T-helper 2 cell treated with Interferon-gamma antibody and Interleukin-4, amounts not matched to agents 5 μg/mL and 100 μg/mL, for 36 hours (primary cell): ENCODE measurements around the gene AIDA.
"Not testable (repeated sequence)": the region's sequence is repeated elsewhere in the genome, so short reads cannot be mapped to it uniquely, and the experiment has no call there.

Source experiments
- DNase-seq: peaks from one replicate; pipeline ENCODE4 v3.0.0; 2021; ENCODE audit warnings: low spot score
- H3K27ac Mint-ChIP-seq: one replicate; pipeline ENCODE4 v1.8.0; 2021; ENCODE audit warnings: mild to moderate bottlenecking, mixed read lengths
- H3K27me3 Mint-ChIP-seq: one replicate; pipeline ENCODE4 v1.8.0; 2021; ENCODE audit warnings: low read depth, mixed read lengths
- H3K36me3 Mint-ChIP-seq: one replicate; pipeline ENCODE4 v1.8.0; 2021; ENCODE audit warnings: low read depth, mixed read lengths
- H3K4me1 Mint-ChIP-seq: one replicate; pipeline ENCODE4 v1.8.0; 2021; ENCODE audit warnings: low read depth, mixed read lengths
- H3K4me3 Mint-ChIP-seq: one replicate; pipeline ENCODE4 v1.8.0; 2022; ENCODE audit warnings: mild to moderate bottlenecking, moderate library complexity, mixed read lengths
- H3K9me3 Mint-ChIP-seq: one replicate; pipeline ENCODE4 v1.8.0; 2021; ENCODE audit warnings: mixed read lengths

AIDA gene

DNA sequence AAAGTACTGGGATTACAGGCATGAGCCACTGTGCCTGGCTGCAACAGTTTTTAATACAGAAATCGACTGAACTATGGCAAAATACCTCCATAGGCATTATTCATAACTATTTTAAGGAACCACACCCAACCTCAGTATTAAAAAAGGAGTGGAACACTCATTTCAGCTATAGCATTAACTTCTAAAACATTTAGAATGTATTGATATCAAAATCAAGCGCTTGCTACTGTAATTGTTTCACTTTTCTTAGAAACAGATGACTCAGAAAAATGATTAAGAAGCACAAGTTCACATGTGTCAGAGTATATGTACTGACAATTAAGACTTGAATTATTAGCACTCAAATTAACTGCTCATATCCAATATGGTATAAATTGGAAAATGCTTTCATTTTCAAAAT, 15.1 kb downstream of the AIDA start:
- Mint-ChIP-seq H3K27ac (no peak overlapping the region), H3K4me3 (no peak overlapping the region), H3K36me3 (peaks cover 23% of the 10 kb centered on the region), H3K27me3 (no peaks in the 10 kb centered on the region), H3K9me3 (no peaks in the 10 kb centered on the region), H3K4me1 (no peaks in the 10 kb centered on the region)
- DNase-seq = no peak

DNA sequence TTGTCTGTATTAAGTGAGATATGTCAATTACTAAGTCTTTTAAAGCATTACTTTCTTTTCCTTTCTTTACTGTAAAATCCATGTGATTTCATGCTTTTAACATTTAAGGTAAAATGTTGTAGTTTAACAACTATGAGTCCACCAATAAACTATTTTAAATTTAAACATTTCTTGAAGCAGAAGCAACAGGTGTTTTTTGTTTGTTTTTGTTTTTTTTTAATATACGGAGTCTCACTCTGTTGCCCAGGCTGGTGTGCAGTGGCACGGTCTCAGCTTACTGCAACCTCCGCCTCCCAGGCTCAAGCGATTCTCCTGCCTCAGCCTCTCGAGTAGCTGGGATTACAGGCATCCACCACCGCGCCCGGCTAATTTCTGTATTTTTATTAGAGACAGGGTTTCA, 15.6 kb downstream of the AIDA start:
- no peak overlapping the region for H3K4me3 Mint-ChIP-seq

GRCh38 chr1:222694927-222695326, 17.4 kb downstream of the AIDA start:
- DNase-seq = no peak
- no peaks in the 10 kb centered on the region for H3K4me1 Mint-ChIP-seq
- H3K9me3 Mint-ChIP-seq = no peaks in the 10 kb centered on the region
- no peaks in the 10 kb centered on the region for H3K27me3 Mint-ChIP-seq
- peaks cover 17% of the 10 kb centered on the region for H3K36me3 Mint-ChIP-seq
- H3K4me3 Mint-ChIP-seq = no peak overlapping the region
- H3K27ac Mint-ChIP-seq = no peak overlapping the region

More for the DNA sequence above, 15.6 kb downstream of the AIDA start:
- Mint-ChIP-seq H3K27ac (no peak overlapping the region), H3K9me3 (no peaks in the 10 kb centered on the region), H3K4me1 (no peaks in the 10 kb centered on the region), H3K27me3 (no peaks in the 10 kb centered on the region), H3K36me3 (peaks cover 23% of the 10 kb centered on the region)
- DNase-seq = no peak

DNA sequence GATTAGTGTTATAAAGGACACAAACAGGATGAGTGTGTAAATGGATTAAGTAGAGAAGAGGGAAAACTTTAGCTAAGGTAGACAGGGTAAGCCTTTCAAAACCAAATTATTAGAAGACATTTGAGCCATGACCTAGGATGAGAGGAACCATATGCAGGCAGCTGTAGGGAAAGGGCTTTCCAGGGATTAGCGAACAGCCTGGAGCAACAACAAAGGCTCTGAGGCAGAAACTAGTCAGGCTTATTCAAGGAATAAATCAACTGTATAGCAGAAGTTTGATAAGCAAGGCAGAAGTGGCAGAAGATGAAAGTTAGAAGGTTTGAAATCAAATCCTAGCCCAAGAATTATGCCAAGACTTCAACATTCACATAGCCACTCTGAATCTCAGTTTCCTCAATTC, 21.3 kb downstream of the AIDA start:
- H3K27me3 Mint-ChIP-seq = no peaks in the 10 kb centered on the region
- peaks cover 22% of the 10 kb centered on the region for H3K36me3 Mint-ChIP-seq
- H3K9me3 Mint-ChIP-seq = no peaks in the 10 kb centered on the region
- H3K4me3 Mint-ChIP-seq = no peak overlapping the region
- no peak for DNase-seq
- no peaks in the 10 kb centered on the region for H3K4me1 Mint-ChIP-seq
- H3K27ac Mint-ChIP-seq = no peak overlapping the region

DNA sequence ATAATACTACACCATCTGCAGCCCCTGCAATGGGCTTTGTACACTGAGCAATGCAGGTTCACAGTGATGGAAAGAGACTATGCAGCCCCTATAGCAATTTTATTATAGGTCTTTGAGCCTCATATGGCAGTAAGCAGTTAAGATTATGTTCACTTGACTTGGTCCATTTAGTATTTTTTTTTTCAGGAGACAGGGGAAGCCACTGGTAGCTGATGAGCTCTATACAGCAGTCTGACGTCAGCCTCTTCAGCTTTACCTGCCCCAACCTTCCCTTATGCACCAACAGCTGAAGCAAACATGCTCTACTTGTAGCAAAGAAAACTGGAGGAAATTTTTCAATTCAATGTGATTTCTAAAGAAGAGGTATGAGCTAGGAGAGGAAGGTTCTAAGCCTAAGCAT, 32.2 kb downstream of the AIDA start:
- Mint-ChIP-seq H3K4me1 (no peaks in the 10 kb centered on the region), H3K9me3 (no peaks in the 10 kb centered on the region), H3K4me3 (no peak overlapping the region), H3K27ac (no peak overlapping the region), H3K36me3 (peaks cover 21% of the 10 kb centered on the region), H3K27me3 (no peaks in the 10 kb centered on the region)
- DNase-seq = no peak

GRCh38 chr1:222670110-222670509, 42.2 kb downstream of the AIDA start:
- no peaks in the 10 kb centered on the region for H3K9me3 Mint-ChIP-seq
- H3K36me3 Mint-ChIP-seq = peaks cover 58% of the 10 kb centered on the region
- no peak overlapping the region for H3K4me3 Mint-ChIP-seq
- no peak for DNase-seq
- no peak overlapping the region for H3K27ac Mint-ChIP-seq
- no peaks in the 10 kb centered on the region for H3K27me3 Mint-ChIP-seq
- H3K4me1 Mint-ChIP-seq = peaks cover 7% of the 10 kb centered on the region

DNA sequence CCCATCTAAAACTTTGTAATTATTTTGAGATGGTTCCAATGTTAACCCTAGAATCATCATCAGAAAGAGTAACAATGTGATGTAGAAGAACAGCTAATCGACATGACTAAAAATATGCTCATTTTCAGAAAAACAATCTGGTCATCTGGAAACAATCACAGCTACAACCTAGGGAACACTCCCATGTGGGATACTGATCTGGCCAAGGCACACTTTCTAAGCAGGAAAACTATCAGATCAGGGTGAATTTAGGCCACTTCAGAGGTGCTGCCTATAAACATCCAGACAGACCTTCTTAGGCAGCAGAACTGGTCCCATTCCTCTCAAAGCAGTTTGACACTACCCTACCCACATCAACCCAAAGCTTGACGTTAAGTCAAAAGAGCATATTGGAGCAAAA, 43.2 kb downstream of the AIDA start:
- not testable (repeated sequence) for H3K27ac Mint-ChIP-seq, DNase-seq, H3K4me3 Mint-ChIP-seq, H3K27me3 Mint-ChIP-seq, H3K4me1 Mint-ChIP-seq, H3K9me3 Mint-ChIP-seq
- peaks cover 60% of the 10 kb centered on the region for H3K36me3 Mint-ChIP-seq

- H3K9me3 Mint-ChIP-seq, H3K27me3 Mint-ChIP-seq, H3K4me3 Mint-ChIP-seq, DNase-seq, H3K4me1 Mint-ChIP-seq, H3K27ac Mint-ChIP-seq: not testable (repeated sequence)
- H3K36me3 Mint-ChIP-seq = peaks cover 65% of the 10 kb centered on the region
Measured at GRCh38 chr1:222668184-222668583, 44.1 kb downstream of the AIDA start.

- no peaks in the 10 kb centered on the region for H3K27me3 Mint-ChIP-seq
- H3K4me3 Mint-ChIP-seq = no peak overlapping the region
- H3K9me3 Mint-ChIP-seq = no peaks in the 10 kb centered on the region
- H3K4me1 Mint-ChIP-seq = peaks cover 5% of the 10 kb centered on the region
- peaks cover 67% of the 10 kb centered on the region for H3K36me3 Mint-ChIP-seq
- DNase-seq = no peak
- no peak overlapping the region for H3K27ac Mint-ChIP-seq
Measured at GRCh38 chr1:222665964-222666363, 46.3 kb downstream of the AIDA start.

DNA sequence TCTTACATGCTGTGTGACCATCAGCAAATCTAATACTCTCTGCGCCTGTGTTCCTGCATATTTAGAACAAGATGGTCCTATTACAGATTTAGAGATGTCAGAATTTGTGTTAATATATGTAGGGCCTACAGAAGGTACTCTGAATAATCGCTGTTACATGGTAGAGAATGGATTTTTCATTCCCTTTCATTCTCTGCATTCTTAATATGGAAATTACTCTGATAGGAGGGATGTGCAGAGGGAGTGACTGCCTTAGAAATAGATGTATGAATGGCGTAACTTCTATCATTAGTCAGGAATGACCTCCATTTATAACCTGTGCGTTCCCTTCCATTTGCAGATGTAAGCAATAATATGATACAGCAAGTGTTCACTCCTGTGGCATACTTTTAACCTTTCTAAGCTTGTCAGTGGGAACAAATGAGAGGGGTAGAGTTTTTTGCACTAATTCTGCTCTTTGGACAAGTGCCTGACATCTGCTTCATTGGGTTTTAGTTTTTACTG, 48.8 kb downstream of the AIDA start:
- H3K27ac Mint-ChIP-seq = no peak overlapping the region

GRCh38 chr1:222657899-222658298, 54.4 kb downstream of the AIDA start:
- H3K4me1 Mint-ChIP-seq = peaks cover 41% of the 10 kb centered on the region
- DNase-seq = no peak
- no peaks in the 10 kb centered on the region for H3K27me3 Mint-ChIP-seq
- H3K9me3 Mint-ChIP-seq = no peaks in the 10 kb centered on the region
- H3K27ac Mint-ChIP-seq = no peak overlapping the region
- peaks cover 84% of the 10 kb centered on the region for H3K36me3 Mint-ChIP-seq
- no peak overlapping the region for H3K4me3 Mint-ChIP-seq

More for the DNA sequence above, 48.8 kb downstream of the AIDA start:
- peaks cover 3% of the 10 kb centered on the region for H3K4me1 Mint-ChIP-seq
- DNase-seq = no peak
- H3K9me3 Mint-ChIP-seq = no peaks in the 10 kb centered on the region
- H3K36me3 Mint-ChIP-seq = peaks cover 79% of the 10 kb centered on the region
- no peaks in the 10 kb centered on the region for H3K27me3 Mint-ChIP-seq
- H3K4me3 Mint-ChIP-seq = no peak overlapping the region

- peaks cover 52% of the 10 kb centered on the region for H3K4me1 Mint-ChIP-seq
- H3K9me3 Mint-ChIP-seq = no peaks in the 10 kb centered on the region
- peak overlapping the region; percentile 50 for H3K27ac Mint-ChIP-seq
- H3K36me3 Mint-ChIP-seq = peaks cover 84% of the 10 kb centered on the region
- H3K27me3 Mint-ChIP-seq = no peaks in the 10 kb centered on the region
- no peak for DNase-seq
- H3K4me3 Mint-ChIP-seq = peak overlapping the region; percentile 37
Measured at GRCh38 chr1:222656391-222657155, 55.7 kb downstream of the AIDA start.

GRCh38 chr1:222654849-222655248, 57.4 kb downstream of the AIDA start:
- Mint-ChIP-seq H3K4me3 (peak overlapping the region; percentile 67), H3K9me3 (no peaks in the 10 kb centered on the region), H3K27ac (peak overlapping the region; percentile 87), H3K27me3 (no peaks in the 10 kb centered on the region), H3K4me1 (peaks cover 52% of the 10 kb centered on the region), H3K36me3 (peaks cover 89% of the 10 kb centered on the region)
- peak; percentile 70 for DNase-seq

DNA sequence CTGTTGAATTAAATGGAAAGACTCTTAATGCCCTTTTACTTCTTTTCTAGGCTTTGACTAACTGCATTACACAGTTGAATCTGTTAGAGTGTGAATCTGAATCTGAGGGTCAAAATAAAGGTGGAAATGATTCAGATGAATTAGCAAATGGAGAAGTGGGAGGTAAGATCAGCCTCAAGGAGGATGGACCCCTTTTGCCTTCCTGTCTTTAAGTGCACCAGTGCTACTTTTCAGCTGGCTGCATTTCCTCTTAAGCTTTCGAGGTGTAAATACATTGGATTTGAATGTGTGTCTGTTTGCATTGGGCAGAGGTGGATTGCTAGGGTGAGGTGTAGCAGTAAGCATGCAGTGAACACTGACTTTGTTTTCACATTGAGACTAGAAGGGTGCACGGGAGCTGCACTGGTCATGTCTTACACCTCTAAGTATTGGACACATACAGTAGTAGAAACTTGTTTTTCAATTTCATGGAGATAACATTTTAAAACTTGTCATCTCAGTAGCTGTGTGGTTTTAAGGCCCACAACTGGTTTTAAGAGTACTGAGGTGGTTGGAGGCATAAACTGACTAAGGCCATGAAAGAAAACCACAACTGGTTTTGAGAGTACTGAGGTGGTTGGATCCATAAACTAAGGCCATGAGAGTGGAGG, 59.0 kb downstream of the AIDA start:
- Mint-ChIP-seq H3K27me3 (no peaks in the 10 kb centered on the region), H3K27ac (peak overlapping the region; percentile 87), H3K36me3 (peaks cover 80% of the 10 kb centered on the region), H3K4me1 (peaks cover 50% of the 10 kb centered on the region), H3K9me3 (no peaks in the 10 kb centered on the region), H3K4me3 (peak overlapping the region; percentile 67)
- peak; percentile 54 for DNase-seq
